Measurements from ENCODE around the gene COBL. TPM values are rescaled to one million over a fixed set of nuclear protein-coding genes. Genes with fewer than 3 reads are reported as not detected.

Gene COBL
- total RNA-seq, 1 donor from 2014 or later, result under 0.01 TPM

DNA sequence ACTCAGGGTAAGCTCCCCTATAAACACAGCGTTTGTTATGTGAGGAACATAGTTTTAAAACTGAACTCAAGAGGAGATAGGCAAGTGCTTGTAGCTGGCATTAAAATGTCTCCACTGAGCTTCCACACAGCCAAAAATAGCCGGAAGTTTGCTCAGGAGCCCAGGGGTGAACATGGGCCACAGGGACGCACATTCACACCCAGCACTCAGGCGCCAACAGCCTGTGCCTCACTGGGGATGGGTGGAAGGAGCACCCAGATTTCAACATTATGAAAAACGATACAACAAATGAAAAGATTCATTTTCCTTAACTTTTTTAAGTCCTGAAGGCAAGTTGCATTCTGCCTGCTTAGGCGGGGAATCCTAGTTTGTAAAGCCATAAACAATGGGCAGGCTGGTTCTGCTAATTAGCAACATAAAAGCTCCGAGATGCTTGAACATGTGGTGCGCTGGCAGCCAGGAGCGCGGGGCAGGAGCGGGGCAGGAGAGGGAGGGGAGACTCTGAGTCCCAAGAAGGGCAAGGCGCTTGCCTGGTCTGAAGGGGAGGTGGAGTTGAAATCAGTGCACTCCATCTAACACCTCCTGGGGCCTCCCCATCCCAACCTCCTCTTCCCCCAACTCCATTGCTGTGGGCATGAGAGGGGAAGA, 235.9 kb downstream of the COBL start:
- DNase-seq (ENCODE audit: low read depth in 2 of 2), result no peak

- no peak for DNase-seq (ENCODE audit: low read depth in 2 of 2)
Observed at GRCh38 chr7:51080216-51080615, 236.4 kb downstream of the COBL start.

DNA sequence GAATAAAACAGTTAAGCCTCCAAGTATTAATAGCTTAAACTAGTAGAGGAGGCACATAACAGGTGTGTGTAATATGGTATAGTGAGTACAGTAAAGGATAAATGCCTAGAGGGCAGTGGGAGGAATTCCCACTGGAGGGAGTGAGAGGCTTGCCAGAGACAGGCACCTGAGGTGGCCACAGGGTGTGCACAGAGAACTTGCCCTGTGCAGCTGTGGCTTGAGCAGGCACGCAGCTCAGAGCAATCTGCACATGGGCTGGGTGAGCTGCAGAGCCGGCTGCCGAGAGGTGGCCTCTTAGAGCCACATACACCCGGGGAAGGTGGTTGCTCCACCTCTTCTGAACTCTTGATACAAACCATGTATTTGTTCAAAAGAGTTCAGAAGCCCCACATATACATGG, 237.1 kb downstream of the COBL start:
- DNase-seq (ENCODE audit: low read depth in 2 of 2), result peak in 1 of 2 donors; percentile 14

GRCh38 chr7:51078653-51079052, 238.0 kb downstream of the COBL start:
- no peak for DNase-seq (ENCODE audit: low read depth in 2 of 2)

GRCh38 chr7:51077987-51078370, 238.6 kb downstream of the COBL start:
- no peak for DNase-seq (ENCODE audit: low read depth in 2 of 2)

DNA sequence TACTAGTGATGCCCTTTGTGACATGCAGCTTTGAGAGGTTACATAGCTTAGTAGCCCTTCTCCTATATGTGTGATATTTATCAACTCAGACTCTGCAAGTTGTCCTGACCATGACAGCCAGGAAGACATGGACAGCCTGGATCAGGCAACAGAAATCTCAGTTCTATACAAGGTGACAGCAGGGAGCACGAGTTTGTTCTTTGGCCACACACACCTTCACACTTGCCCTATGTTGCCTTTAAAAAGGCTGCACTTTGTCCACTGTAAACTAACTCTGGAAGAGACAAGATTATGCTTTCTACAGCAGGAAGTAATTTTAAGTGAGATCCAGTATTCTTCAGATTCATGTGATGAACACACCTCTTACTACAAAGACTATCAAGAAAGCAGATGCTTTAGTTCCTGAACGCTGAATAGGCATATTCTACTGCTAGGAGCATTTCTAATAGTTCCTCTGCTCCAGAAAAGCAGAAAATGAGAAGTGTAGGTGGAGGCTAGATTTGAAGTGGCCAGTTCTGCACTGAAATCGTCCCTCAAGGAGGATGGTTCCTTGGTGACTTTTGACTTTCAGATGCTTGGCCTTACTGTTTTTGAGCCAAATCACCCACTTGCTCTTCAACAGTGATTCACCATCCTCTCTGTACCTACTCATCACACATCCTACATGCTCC, 239.2 kb downstream of the COBL start:
- no peak for DNase-seq (ENCODE audit: low read depth in 2 of 2)

GRCh38 chr7:51075681-51076580, 240.7 kb downstream of the COBL start:
- peak in 1 of 2 donors; percentile 81 for DNase-seq (ENCODE audit: low read depth in 2 of 2)

DNA sequence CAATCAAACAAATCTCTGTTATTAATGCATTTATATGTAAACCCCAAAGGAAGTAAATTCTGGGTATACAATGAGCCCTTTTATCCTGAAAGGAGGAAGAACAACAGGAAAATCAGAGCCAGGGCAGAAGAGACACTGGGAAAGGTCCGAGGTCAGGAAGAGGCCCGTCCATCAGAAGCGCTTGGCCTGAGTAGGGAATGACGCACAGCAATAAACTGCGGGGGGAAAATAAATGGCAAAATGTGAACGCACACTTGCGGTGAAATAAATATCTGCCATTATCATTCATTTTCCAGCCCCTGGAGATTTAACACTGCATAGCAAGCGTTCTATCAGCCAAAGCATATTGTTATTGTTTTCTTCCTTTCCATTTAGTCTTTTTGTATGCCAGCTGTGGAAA, 243.4 kb downstream of the COBL start:
- DNase-seq (ENCODE audit: low read depth in 2 of 2), result peak; percentile 43 to 46

GRCh38 chr7:51072281-51072680, 244.3 kb downstream of the COBL start:
- no peak for DNase-seq (ENCODE audit: low read depth in 2 of 2)

DNA sequence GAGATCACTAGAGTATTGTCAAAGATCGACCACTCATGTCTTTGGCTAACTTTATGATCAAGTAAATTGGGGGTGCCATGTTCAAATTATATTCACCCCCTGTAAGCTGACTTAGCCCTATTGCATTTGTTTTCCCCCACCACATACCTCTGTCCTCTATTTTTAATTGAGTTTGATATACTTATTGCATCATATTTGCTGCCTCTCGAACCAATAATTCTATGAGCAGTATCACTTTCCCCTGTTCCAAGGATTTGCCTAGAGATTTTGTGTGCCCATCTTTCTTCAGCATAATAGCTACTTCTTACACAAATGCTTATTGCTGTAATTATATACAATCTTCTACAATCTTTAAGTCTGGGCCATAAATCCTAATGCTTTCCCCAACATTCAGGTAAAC, 245.2 kb downstream of the COBL start:
- no peak for DNase-seq (ENCODE audit: low read depth in 2 of 2)

- DNase-seq (ENCODE audit: low read depth in 2 of 2), result peak in 1 of 2 donors; percentile 40
Observed at GRCh38 chr7:51070151-51070550, 246.5 kb downstream of the COBL start.

DNA sequence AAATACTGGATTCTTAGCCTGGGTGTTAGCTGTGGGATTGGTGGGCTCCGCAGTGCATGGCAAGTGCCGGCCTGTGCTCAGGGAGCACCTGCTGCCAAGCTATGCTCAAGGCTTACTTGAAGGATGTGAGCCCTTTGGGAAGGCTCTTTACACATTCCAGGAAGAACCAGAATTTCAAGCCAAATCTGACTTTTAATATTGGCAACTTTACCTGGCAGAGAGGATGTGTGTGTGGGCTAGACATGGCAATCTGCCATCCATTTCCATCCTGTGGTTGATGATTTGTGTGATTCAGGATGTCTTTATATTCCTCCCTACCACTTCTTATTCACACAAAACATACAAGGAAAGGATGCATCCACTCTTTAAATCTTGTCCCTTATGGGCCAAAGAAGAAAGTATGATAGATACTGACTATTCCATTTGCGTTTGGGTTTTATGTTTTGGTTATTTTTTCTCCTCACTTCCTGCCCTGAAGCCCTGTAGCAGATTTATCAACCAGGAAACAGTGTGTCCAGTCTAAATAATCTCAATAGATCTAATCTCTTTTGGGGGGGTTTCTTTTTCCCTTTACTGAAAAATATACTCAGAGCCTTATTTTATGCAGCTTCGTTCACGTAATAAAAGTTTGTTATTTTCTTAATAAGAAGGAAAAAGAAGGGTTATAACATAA, 247.1 kb downstream of the COBL start:
- peak; percentile 53 to 79 for DNase-seq (ENCODE audit: low read depth in 2 of 2)

DNA sequence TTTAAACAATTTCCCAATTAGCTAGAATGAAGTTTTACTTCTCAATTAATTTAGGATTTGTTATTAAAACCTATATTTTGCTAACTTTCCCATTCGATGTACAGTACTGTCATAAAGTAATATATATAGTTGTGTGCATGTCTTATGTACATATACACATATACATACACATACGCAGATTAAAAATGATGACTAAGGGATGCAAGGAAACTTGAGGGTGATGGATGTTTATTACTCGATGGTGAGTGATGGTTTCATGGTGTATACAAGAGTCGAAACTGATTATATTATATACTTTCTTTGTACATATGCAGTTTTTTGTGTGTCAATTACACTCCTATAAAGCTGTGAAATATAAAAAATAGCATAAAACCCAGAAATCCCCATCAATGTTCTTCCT, 248.2 kb downstream of the COBL start:
- no peak for DNase-seq (ENCODE audit: low read depth in 2 of 2)

DNA sequence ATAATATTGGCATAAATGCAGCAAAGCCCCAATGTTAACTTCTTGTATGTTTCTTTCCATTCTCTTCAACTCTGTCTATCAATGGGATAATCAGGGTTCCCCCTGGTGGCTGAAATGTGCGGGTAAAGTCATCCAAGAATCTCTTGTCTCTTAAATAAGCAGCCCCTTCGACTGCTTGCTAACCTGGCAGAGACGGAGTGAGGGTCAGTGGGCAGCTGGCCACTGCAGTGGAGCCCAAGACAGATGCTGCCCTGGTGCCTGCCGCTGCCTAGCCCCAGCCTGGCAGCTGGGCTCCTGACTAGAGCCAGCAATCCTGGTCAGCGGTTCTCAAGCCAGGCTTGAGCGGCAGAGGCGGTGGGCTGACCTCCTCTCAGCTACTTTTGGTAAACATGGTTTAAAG, 248.9 kb downstream of the COBL start:
- peak; percentile 49 to 77 for DNase-seq (ENCODE audit: low read depth in 2 of 2)

GRCh38 chr7:51067258-51067657, 249.4 kb downstream of the COBL start:
- DNase-seq (ENCODE audit: low read depth in 2 of 2), result no peak

DNA sequence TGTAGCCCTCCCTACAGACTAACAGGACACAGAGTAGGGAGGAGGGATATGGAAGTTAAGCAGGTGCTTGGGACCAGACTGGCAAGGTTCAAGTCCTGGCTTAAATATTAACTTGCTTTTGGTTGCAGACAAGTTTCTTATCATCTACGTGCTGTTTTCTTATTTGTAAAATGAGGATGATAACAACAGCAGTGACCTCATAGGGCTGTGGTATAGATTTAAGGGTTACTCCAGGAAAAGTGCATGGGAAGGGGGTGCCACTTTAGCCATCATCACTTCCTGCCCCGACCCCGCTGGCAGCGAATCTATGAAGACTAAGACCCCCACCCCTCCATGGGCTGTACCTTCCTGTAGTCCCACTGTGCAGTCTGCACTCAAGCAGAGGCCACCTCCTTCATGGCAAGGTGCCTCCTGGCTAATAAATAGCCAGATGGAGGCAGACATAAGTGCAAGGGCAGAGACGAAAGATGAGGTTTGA, 250.2 kb downstream of the COBL start:
- no peak for DNase-seq (ENCODE audit: low read depth in 2 of 2)

DNA sequence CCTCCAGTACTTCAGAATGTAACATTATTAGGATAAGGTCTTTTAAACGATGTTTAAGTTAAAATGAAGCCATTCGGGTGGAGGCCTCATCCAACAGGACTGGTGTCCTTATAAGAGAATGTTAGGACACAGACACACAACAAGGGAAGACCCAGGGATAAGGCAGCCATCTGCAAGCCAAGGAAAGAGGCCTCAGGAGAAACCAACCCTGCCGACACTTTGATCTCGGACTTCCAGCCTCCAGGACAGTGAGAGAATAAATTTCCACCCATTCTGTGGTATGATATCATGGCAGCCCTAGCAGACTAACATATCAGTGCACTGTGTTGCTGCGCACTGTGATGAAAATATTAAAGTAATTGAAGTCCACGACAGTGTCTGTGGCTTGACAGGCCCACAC, 250.8 kb downstream of the COBL start:
- DNase-seq (ENCODE audit: low read depth in 2 of 2), result no peak

- DNase-seq (ENCODE audit: low read depth in 2 of 2), result no peak
Observed at GRCh38 chr7:51064688-51065087, 251.9 kb downstream of the COBL start.

DNA sequence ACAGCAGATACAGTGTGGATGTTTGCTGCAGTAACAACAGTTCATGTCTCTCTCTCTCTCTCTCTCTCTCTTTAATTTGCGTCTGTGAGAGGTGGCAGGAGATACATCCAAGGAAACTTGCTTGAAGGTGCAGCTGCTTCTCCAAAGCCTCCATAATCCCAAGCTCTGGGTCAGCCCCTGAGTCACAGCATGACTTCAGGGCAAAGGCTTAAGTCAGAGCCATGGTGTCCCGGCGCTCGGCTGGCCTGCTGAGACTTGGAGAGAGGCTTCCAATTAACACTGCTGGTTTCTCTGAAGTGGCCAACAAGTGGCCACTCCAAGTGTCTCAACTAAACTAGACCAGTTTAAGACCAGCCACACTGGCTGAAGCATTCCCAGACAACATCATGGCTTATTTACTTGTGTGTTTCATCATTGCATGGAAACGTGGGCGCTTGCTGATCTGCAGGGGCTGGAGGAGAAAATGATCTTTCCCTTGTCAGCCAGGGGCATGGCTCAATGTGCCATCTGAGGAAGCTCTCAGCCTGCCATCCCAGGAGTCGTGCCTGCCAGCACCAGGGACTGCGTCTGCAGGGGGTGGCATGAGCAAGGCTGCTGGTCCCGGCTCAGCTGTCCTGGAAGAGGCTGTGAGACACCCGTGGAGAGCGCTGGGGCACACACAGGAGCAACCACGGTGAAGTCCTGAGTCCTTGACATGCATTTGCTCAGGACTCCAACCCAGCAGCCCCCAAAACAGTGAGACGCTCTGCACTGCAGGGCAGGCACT, 254.2 kb downstream of the COBL start:
- no peak for DNase-seq (ENCODE audit: low read depth in 2 of 2)

DNA sequence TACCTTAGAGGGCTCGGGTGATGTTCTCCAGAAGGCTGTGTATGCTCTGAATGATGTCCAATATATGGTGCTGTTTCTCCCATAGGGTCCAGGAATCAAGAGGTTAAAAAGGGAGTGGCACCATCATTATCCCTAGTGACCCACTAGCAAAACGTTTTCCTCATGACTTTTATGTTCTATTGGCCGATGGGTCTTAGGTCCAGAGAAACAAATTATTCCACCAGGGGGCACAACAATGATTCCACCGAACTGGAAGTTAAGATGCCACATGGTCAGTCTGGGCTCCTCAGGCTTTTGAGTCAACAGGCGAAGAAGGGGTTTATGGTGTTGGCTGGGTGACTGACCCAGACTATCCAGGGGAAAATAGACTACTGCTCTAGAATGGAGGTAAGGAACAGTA, 256.1 kb downstream of the COBL start:
- peak in 1 of 2 donors; percentile 29 for DNase-seq (ENCODE audit: low read depth in 2 of 2)

All from dermis microvascular lymphatic vessel endothelial cell (primary cell).